NCI-H1092 treated with DMSO at 0.1 percent for 48 hours (cell line): ENCODE measurements around the gene TCTN1.
A peak's percentile ranks its signal among the peaks of the same experiment; 100 is the strongest.
"Not testable (repeated sequence)": the region's sequence is repeated elsewhere in the genome, so short reads cannot be mapped to it uniquely, and the experiment has no call there.

Source experiments
- DNase-seq: peaks from one replicate; lab custom pipeline; 2025; lab: John Stamatoyannopoulos, UW

TCTN1 gene

DNA sequence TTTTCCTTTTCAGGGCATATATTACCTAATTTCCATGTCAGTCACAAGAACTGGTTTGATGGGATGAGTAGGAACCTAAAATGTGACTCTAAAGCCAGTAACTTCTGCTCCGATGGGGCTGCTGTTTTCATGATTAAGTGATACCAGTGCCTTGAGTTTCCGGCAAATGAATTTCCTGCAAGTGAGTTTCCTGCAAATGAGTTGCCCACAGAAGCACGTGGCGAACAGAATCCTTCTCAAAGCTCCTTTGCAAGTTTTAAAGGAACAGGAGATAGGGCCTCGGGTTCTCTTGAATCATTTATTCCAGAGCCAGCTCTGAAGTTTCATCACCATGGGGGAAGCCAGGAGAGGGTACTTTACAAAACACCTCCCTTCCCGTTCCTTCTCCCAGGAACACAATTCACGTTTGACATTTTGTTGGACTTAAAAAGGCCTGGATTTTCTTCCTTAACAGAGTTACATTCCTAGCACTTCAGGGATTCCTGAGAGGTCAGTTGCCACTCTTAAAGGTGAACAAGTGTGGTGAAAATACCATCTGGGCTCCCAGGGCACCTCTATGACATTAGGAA, 28.6 kb upstream of the TCTN1 start:
- no peak for DNase-seq

DNA sequence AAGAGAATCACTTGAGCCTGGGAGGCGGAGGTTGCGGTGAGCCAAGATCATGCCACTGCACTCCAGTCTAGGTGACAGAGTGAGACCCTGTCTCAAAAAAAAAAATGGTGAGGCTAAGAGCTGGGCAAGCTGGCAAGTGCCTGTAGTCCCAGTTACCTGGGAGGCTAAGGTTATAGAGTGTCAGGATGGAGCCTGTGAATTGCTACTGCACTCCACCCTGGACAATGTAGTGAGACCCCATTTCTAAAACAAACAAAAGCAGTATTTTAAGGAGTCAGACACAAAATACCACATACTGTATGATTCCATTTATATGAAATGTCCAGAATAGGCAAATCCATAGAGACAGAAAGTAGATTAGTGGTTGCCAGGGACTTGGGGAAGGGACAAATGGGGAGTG, 26.8 kb upstream of the TCTN1 start:
- not testable (repeated sequence) for DNase-seq

DNA sequence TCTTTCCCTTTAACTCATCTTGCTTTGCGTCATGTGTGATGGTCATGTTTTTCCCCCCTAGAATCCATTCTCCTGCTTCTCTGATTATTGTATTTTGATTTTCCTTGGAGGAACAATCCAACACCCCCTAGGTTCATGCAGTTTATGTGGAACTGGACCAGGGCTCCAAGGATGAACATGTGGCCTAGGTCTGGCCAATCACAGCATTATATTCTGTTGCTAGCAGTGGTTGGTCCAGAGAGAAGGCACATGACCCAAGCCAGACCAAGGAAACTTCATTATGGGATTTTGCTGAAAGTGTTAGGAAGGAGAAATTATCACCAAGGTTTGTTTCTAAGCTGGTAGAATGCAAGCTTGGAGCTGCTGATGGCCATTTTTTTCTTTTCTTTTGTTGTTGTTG, 23.9 kb upstream of the TCTN1 start:
- no peak for DNase-seq

DNA sequence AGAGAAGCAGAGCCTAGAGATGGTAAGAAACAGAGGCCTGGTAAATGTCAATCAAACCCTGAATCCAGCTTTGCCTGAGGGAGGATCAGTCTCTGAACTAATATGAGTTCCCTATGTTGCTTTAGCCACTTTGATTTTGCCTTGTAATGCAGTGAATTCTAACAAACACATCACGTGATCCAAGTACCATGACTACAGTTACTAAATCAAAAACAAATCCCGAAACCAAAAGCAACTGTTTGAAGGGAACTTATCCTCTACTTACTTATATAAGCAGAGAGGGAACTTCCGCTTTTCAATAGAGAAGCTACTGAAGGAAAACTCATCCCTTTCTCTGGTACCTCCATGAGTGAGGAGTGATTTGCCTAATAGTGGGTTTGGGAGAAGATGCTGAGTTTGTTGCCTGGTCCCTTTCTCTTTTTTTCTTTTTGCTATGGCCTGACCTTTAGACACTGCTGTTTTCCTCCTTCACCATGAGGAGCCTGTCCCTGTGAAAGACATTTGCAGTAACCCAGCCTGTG, 23.1 kb upstream of the TCTN1 start:
- DNase-seq = no peak

DNA sequence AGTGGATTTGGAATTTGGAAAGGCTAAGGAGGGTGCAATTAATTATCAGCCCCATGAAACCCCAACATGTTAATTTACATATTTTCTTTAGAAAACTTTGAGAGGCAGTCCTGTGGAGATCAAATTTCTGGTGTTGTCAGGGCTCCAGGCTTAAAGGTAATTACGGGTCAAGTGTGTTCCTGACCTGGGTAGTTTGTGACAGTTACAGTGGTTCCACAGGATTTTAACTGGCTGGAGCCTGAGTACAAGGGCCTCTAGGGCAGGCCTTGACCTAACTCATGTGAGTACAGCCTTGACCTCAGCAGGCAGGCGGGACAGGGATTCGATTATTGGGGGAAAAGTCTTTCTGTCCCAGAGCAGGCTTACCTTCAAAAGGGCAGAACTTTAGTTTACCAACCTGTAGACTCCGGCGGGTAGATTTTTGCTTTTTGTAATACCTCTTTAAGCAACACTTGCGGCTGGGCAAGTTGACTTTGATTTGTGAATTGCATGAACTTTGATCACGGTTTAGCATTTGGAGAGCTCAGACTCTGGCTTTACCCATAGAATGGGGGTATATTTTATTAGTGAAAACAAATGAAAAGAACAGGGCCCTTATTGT, 22.4 kb upstream of the TCTN1 start:
- DNase-seq = no peak

DNA sequence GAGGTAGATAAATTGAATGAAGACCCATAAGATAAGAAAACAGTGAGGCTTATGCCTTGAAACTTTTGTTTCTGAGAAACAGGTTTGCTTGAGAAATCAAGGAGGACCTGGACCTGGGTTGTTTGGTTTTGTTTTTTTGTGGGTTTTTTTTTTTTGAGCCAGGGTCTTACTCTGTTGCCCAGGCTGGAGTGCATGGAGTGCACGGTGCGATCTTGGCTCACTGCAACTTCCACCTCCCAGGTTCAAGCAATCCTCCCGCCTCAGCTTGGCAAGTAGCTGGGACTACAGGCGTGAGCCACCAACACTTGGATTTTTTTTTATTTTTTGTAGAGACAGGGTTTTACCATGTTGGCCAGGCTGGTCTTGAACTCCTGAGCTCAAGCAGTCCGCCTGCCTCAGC, 21.9 kb upstream of the TCTN1 start:
- DNase-seq = no peak

DNA sequence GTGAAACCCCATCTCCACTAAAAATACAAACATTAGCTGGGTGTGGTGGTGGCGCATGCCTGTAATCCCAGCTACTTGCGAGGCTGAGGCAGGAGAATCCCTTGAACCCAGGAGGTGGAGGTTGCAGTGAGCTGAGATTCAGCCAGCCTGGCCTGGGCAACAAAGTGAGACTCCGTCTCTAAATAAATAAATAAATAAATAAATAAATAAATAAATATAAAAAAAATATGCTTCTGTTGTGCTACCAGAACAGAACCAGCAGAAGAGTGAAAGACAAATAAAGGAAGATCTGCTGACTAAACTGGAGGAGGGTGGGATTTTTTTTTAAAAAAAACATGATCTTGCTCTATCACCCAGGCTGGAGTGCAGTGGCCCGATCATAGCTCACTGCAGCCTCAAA, 21.0 kb upstream of the TCTN1 start:
- not testable (repeated sequence) for DNase-seq

DNA sequence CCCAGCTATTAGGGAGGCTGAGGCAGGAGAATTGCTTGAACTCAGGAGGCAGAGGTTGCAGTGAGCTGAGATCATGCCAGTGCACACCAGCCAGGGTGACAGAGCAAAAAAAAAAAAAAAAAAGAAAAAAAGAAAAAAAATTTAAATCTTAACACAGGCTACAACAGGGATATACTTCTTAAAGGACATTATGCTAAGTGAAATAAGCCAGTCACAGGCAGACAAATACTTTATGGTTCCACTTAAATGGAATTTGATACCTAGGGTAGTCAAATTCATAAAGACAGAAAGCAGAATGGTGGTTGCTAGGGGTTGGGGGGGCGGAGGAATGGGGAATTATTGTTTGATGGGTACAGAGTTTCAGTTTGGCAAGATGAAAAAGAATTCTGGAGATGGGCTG, 16.0 kb upstream of the TCTN1 start:
- DNase-seq = no peak

DNA sequence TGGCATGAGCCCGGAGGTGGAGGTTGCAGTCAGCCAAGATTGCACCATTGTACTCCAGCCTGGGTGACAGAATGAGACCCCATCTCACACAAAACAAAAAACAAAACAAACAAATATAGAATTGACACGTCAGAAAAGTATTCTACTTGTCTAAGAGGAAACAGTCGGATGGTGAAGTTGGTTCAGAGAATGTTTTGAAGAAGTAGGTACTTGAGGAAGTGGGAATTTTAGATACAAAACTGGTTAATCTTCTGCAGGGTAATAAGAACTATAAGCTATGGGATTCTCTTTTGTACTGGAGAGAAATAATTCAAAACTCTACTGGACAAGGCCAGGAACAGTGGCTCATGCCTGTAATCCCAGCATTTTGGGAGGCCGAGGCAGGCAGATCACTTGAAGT, 14.6 kb upstream of the TCTN1 start:
- DNase-seq = no peak

DNA sequence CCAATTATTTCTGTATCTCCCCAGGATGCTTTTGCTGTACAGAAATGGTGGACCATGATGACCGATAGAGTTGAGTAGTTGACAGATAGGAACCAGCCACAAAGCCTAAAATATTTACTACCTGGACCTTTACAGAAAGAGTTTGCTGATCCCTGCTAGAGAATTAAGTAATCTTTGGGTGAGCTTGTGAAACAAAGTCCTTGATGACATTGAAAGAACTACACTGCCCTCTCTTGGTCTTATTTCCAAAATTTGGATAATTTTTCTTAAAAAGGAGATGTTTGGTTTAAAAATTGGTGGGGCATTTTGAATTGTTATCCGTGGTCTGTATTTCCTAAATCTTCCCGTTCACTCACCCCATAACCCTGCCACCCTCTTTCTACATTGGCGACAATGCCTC, 13.7 kb upstream of the TCTN1 start:
- DNase-seq = no peak

DNA sequence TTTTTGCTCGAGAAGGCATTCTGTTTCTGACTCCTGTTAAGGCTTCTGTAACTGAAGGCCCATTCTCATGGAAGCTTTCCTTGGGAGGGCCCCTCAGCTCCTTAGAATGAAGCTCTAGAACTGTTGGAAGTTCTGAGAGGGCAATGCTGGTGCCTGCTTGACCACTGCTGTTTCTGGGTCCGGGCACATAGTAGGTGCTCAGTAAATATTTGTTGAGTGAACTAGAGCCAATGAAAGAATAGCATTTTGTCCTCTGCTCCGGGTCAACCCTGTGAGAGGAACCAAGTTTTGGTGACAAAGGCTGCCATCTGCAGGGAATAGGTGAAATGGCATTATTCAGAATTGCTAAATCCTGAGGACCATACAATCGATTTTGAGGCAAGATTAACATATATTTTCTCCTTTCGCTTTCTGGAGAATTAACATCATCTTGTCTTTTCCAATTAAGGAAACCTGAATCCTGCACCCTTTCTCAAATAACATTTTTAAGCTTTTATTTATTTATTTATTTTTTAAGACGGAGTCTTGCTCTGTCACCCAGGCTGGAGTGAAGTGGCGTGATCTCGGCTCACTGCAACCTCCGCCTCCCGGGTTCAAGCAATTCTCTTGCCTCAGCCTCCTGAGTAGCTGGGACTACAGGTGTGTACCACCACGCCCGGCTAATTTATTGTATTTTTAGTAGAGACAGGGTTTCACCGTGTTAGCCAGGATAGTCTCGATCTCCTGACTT, 11.7 kb upstream of the TCTN1 start:
- DNase-seq = peak; percentile 30

DNA sequence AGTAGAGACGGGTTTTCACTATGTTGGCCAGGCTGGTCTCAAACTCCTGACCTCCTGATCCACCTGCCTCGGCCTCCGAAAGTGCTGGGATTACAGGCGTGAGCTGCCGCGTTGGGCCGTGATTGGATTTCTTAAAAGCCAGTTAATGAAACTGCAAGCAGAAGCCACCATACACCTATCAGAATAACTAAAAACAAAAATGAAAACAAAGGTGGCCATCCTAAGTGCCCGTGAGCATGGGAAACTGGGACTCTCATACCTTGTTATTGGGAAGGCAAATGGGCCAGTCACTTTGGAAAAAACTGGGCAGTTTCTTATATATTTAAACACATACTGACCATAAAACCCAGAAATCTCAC, 7.7 kb upstream of the TCTN1 start:
- DNase-seq = no peak

DNA sequence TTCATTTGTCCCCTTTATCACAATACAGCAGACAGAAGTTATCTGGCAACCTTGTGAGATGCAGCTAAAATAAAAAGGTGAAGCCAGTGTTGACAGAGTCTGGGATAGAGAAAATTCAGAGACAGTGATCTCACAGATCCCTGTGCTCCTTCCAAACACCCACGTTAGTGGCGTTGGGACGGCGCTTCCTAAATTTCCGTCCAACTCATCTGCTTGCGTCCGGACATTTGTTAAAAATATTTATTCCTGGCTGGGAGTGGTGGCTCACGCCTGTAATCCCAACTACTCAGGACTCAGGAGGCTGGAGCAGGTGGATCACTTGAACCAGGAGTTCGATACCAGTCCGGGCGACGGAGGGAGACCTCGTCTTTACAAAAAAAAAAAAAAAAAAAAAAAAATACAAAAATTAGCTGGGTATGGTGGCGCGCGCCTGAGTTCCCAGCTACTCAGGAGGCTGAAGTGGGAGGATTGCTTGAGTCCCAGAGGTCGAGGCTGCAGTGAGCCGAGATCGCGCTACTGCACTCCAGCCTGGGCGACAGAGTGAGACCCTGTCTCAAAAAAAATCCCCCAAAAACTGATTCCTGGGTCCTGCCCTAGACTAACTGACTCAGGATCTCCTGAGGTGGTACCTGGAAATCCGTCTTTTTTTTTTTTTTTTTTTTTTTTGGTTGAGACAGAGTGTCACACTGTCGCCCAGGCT, 708 bp upstream of the TCTN1 start:
- DNase-seq = no peak

DNA sequence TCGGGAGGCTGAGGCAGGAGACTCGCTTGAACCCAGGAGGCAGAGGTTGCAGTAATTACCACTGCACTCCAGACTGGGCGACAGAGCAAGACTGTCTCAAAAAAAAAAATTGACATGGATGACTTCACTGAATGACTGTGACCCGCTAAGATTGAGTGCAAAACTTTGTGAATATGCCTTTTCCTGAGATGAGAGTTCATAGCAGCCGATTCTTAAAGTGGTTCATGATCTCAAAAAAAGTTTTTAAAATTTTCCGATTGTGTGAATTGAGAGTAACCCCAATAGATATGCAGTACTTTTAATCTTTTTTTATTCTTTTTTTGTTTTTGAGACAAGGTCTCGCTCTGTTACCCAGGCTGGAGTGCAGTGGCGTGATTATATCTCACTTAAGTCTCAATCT, 1.2 kb downstream of the TCTN1 start:
- DNase-seq = no peak

DNA sequence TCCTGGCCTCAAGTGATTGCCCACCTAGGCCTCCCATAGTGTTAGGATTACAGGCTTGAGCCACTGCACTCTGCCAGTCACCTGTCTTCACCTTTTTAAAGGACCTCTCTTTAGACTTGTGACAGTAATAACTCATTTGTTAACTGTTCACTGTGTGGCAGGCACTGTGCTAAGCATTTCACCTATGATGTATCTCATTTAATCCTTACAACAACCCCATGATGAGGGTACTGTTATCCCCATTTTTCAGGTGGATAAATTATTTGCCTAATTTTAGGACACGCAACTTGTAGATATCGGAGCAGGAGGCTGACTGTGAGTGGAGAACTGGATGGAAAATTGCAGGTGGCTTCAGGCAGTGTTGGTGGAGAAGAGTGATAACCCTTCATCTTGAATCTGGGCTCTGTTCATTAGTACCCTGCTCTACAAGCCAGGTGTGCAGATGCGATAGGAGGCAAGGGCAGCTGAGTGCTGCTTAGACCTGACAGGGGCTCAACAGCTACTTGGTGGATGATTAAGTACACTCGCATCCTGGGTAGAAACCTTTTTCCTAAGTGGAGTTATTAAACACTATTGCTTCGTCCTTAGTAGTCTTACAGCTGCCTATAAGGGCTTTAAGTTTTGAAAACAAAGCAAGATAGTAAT, 2.7 kb downstream of the TCTN1 start:
- DNase-seq = no peak

DNA sequence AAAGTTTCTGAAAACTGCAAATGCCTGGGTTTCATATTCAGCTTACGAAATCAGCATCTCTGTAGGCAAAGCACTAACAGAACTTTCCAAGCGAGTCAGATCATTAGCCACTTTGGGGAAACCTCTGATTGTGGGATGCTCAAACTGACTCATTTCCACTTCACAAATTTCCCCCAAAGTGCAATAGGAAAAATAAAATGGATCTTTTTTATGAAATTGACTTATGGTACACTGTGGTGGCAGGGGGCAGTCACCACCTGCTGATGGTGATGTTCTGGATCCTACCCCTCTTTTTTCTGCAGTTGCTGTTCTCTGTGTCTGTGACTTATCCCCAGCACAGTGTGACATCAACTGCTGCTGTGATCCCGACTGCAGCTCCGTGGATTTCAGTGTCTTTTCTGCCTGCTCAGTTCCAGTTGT, 5.6 kb downstream of the TCTN1 start:
- DNase-seq = no peak

DNA sequence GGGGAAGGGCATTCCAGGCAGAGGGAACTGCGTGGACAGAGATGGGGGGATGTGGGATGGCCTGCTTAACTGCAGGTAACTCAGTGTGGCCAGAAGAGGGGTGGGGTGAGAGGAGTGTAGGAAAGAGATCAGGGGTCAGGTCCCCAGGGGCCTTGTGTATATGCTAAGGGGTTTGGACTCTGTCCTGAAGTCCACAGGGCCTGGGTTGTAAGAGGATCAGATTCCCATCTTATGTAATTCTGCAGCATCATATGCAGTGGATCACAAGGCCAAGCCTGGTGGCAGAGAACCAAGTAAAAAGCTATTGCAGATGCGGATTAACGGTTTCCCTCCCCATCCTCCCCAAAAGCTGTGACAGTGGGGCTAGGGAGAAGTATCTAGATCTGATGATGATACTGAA, 8.7 kb downstream of the TCTN1 start:
- DNase-seq = no peak

DNA sequence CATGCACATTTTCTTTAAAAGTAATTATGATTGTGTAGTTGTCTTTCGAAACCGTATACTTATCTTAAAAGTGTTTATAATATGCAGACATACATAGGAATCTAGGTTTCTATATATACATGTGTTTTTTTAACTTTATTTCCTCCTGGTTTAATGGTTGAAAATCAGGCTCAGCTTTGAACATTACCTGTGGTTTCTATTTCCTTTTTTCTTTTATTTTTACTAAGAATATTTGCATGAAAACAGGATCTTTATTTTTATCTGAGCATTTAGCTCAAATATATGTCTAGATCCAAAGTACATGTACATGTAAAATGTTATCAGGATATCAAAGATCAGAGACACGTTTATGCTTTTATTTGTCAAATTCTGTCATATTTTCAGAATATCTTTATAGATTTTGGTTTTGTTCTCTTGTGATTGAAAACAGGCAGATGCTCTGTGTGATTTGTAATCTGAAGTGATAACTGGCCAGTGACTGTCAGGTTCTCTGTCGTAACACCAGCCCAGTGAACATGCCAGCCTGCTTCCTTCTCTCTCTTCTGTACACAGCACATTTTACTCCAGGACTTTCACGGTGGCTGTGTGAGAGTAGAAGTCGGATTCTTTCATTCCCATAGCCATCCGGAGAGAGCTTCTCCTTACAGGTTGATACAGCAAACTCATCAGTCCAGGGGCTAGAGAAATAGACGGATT, 13.7 kb downstream of the TCTN1 start:
- no peak for DNase-seq

DNA sequence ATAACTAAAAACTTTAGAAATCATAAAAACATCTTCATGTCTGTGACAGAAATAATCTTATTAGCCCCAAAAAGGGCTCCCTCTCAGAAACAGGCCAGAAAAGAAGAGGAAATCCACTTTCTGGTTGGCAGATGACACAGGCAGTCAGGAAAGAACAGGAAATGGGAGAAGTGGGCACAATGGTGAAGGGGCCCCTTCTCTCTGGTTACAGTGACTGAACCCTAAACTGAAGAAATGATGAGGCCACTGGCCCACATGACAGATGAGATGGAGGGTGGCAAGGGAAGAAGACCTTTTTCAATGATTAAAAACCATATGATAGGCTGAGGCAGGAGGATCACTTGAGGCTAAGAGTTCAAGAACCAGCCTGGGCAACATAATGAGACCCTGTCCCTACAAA, 21.1 kb downstream of the TCTN1 start:
- no peak for DNase-seq

DNA sequence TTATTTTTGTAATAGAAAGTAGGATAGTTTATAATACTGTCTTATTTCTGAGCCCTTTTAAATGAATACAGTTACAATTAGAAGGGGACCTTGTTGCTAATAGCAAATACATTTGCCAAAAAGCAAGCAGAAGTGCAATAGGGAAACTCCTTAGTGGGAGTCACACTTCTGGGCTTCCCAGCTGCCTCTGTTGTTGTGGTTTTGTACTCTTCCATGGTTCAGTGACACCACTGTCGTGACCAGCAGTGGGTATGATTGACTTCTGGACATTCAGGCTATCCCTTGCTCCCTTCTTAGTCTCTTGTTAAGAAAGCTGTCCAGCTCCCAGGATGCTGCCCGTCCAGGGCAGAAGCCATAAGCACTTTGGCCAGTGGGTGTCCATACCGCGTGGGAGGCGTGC, 22.6 kb downstream of the TCTN1 start:
- no peak for DNase-seq

DNA sequence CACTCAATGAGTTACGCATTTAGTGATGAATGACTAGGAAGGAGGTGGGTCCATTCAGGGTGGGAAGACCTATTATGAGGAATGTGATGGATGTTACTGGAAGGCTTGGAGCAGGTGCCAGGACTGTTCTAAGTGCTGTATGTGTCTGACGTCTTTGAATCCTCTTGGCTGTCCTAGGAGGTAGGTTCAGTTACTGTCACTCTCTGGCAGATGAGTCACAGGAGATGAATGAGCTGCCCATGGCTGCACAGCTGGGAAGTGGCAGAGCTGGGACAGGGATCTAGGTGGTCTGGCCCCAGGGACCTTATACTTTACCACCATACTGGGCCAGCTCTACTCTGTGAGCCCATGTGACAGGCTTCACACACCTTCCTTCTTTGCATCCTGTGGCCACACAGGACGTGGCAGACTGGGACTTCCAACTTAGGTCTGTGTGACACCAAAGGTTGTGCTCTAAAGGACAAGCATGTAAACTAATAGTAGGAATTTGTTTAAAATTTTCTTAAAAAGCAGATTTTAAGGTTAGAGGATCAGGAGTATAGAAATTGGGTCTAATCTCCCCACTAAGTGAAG, 24.0 kb downstream of the TCTN1 start:
- no peak for DNase-seq

DNA sequence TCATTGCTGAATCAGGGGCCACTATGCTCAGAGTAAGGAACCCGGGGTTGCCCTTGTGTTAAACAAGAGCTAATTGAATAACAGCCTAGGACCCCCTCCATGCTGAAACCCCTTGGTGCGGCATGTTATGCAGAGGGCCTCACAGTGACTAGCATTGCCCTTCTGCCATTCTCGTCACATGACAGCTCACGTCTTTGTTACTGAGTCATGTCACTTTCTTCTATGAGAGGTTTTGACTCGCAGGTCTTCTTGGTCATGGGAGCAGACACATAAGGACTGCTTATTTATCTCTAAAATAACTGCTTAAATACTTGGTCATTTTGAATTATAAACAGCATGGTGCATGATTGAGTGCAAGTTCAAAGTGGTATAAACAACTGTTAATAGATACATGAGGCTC, 24.9 kb downstream of the TCTN1 start:
- DNase-seq = no peak
